ENCODE measurements around the gene SLC11A2. TPM values are rescaled to one million over a fixed set of nuclear protein-coding genes. Genes with fewer than 3 reads are reported as not detected.
"Not testable (repeated sequence)": the region's sequence is repeated elsewhere in the genome, so short reads cannot be mapped to it uniquely, and the experiment has no call there.

Gene SLC11A2
- total and polyA plus RNA-seq, 2 of the 8 experiments (the other 6 are each of a cell fraction or from before 2014, with no cell fraction given): 55.0 to 61.5 TPM

GRCh38 chr12:51014467-51014866 lies 11.7 kb downstream of the SLC11A2 start:
- not testable (repeated sequence) for FAIRE-seq; H4K20me1 ChIP-seq (replicated peaks in 1 of 2; ENCODE audit: control insufficient read depth in 1 of 2, insufficient read depth in 2 of 2, low read length in 2 of 2)
- H3K79me2 ChIP-seq (ENCODE audit: control insufficient read depth in 1 of 2, insufficient read depth in 2 of 2, low read length in 2 of 2): peaks cover 0 to 65% of the 10 kb centered on the region in 2 experiments; a peak in 2 of 4 replicates

More at GRCh38 chr12:51014467-51014866, 11.7 kb downstream of the SLC11A2 start:
- not testable (repeated sequence) for H4K5ac ChIP-seq (ENCODE audit: insufficient read length, low read depth, low read length); H3K4me3 ChIP-seq (ENCODE audit: extremely low read depth in 1 of 4, insufficient read depth in 2 of 4, low read depth in 3 of 4, low read length in 4 of 4); H2AK5ac ChIP-seq (ENCODE audit: low read depth, low read length); H2BK12ac ChIP-seq (ENCODE audit: low read depth, low read length); H3K9me3 ChIP-seq (ENCODE audit: insufficient read depth in 2 of 2, low read depth in 1 of 2, low read length in 1 of 2); H2BK5ac ChIP-seq (ENCODE audit: low read depth, low read length); H2BK20ac ChIP-seq (ENCODE audit: low read length); H3K56ac ChIP-seq (replicated peaks; ENCODE audit: insufficient read length, low read depth, low read length); H2BK15ac ChIP-seq (ENCODE audit: low read length); H3K36me3 ChIP-seq (ENCODE audit: control insufficient read depth in 2 of 4, insufficient read depth in 4 of 4, low read length in 3 of 4); H2BK120ac ChIP-seq (replicated peaks; ENCODE audit: low read depth, low read length); H4K91ac ChIP-seq (replicated peaks; ENCODE audit: insufficient read length, low read length); H3K9ac ChIP-seq (replicated peaks in 1 of 4; ENCODE audit: extremely low read depth in 1 of 4, low read depth in 3 of 4, low read length in 3 of 4); H3K27me3 ChIP-seq (replicated peaks in 1 of 4; ENCODE audit: control insufficient read depth in 3 of 4, extremely low read depth in 1 of 4, insufficient read depth in 3 of 4, low read length in 3 of 4); H3K4ac ChIP-seq (replicated peaks; ENCODE audit: insufficient read length, low read depth, low read length); H3K27ac ChIP-seq (ENCODE audit: low read depth, low read length); H3K4me2 ChIP-seq (ENCODE audit: insufficient read depth in 1 of 2, low read depth in 2 of 2, low read length in 2 of 2); H3K23me2 ChIP-seq (ENCODE audit: low read depth, low read length); DNase-seq (ENCODE audit: low read depth in 1 of 2, low spot score in 2 of 2); H4K8ac ChIP-seq (ENCODE audit: extremely low read depth, insufficient read depth, low read length); H2AFZ ChIP-seq (ENCODE audit: low read length); H3K18ac ChIP-seq (ENCODE audit: extremely low read depth, low read length); H3K23ac ChIP-seq (ENCODE audit: insufficient read length); H3K4me1 ChIP-seq (replicated peaks in 1 of 4; ENCODE audit: control insufficient read depth in 3 of 4, insufficient read depth in 4 of 4, low read length in 3 of 4); H3K79me1 ChIP-seq (ENCODE audit: low read depth, low read length); H3K14ac ChIP-seq (ENCODE audit: insufficient read length)
- ChIA-PET POLR2A (ENCODE audit: partially characterized antibody) (interaction anchor here (0.8 to 3.3 kb wide), 2 partner anchors 12 to 15 kb away, joined by 3 to 12 read pairs; partner anchors contain the start of gene SLC11A2), CTCF (ENCODE audit: partially characterized antibody) (interaction anchor here (0.5 kb wide), 1 partner anchor 1204 kb away, joined by 4 read pairs; no protein-coding TSS in a partner anchor)
- WGBS, 2 experiments (ENCODE audit: extremely low coverage in 1 of 2, insufficient coverage in 1 of 2, insufficient read length in 1 of 2, insufficient replicate concordance in 2 of 2, low coverage in 1 of 2, low lambda C conversion rate in 2 of 2, missing lambda C conversion rate in 1 of 2): 89% methylated on average over 9 of the region's 9 CpGs; no CpG with 5 or more reads in 1 of the 2 experiments

Data from H1 (cell line).